Heart left ventricle (tissue), 13 donors: ENCODE results near the gene TMEM271.

Source experiments
- POLR2A ChIP-seq, 2 donors: fragments of 450-650 bp; IDR thresholded peaks; one replicate each; pipeline ENCODE4 v1.6.1; 2017; ENCODE audit warnings: antibody characterized with exemption in 2 of 2, mild to moderate bottlenecking in 2 of 2, moderate library complexity in 2 of 2
- TF ChIP-seq, protein P1 (sequence below), 12 donors: fragments of 200-600 bp; sonication (generic) in 4 of 12; IDR thresholded peaks; one replicate each; pipeline versions ENCODE4 v1.5.0 to v1.8.0; 2018 to 2022; ENCODE audit warnings: antibody characterized with exemption in 12 of 12, mild to moderate bottlenecking in 5 of 12
- donor health status: ischemic (EF 13 %, LVEDD 7.1; RV severe dilation, severe dysfunction).
- donor health status: DM: no; HTN: yes; CAD: no.
- donor health status: DM: no; HTN: no; CAD: no.
- donor health status: ischemic (EF 25% LVEDD 6.9; RV normal size, moderate dysfunction).
- donor health status: ischemic (EF 25% LVEDD 5.7; RV mildly dilated, moderate dysfunction).
- donor health status: ischemic (EF 35%, LVEDD 5.7; RV mildly dilated, moderate dysfunction).
- donor health status: nonischemic (EF 11% LVEDD 7.7; RV severe dilation, severe dysfunction).
- donor health status: DM: yes; HTN: yes; CAD: no.
- donor health status: PGD.
- donor health status: ischemic (EF 29% LVEDD 5.4; RV normal size, mild dysfunction).
- donor health status: nonischemic (EF 23%, LVEDD 6.1; RV moderate dilation, normal function).

DNA sequence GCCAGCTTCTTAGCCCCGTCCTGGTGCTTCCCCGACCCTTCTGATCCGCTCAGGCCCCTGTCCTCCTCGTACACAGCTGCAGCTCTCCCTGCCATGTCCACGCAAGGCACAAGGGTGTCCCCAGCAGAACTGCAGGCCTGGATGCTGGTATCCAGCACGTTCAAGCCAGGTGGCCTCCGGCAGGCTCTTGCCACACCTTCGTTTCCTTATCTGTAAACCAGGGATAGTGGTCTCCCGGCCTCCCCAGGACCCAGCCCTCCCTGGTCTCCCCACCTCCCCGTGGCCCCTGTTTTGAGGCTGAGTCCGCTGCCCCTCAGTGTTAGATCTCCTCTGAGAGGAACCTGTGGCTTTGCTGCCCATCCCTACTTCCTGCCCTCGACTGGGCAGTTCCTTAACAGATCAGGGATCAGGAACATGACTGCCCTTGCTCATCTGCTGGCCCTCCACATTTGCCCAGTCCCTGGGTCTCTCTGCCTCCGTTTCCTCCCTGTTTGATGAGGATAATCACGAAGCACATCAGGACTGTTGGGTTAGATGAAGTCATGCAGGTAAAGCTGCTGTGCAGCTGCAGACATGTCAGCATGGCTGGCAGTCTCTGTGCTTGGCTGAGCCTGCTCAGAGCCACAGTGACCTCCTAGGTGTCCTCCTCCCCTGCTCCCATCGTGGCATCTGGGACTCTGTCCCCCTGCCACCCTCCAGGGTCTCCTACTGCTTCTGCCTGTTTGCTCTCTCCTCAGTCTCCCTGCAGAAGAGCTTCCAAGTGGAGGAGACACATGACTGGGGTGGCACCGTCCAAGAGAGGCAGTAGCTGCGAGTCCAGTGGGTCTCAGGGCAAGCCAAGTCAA, 44.2 kb downstream of the TMEM271 start:
- TF ChIP-seq, protein P1, sequence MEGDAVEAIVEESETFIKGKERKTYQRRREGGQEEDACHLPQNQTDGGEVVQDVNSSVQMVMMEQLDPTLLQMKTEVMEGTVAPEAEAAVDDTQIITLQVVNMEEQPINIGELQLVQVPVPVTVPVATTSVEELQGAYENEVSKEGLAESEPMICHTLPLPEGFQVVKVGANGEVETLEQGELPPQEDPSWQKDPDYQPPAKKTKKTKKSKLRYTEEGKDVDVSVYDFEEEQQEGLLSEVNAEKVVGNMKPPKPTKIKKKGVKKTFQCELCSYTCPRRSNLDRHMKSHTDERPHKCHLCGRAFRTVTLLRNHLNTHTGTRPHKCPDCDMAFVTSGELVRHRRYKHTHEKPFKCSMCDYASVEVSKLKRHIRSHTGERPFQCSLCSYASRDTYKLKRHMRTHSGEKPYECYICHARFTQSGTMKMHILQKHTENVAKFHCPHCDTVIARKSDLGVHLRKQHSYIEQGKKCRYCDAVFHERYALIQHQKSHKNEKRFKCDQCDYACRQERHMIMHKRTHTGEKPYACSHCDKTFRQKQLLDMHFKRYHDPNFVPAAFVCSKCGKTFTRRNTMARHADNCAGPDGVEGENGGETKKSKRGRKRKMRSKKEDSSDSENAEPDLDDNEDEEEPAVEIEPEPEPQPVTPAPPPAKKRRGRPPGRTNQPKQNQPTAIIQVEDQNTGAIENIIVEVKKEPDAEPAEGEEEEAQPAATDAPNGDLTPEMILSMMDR (IDR thresholded peaks at IDR 0.05), result no peak
- no peak for TF ChIP-seq POLR2A (IDR thresholded peaks at IDR 0.05)
